Cortex of kidney (tissue), 1 donor: ENCODE measurements around the gene SBNO2.

ENCODE experiments used
- DNase-seq: peaks from one replicate; lab custom pipeline; 2025; lab: John Stamatoyannopoulos, UW

SBNO2 gene

GRCh38 chr19:1089126-1089771 is 84.8 kb downstream of the SBNO2 start:
- no peak for DNase-seq

GRCh38 chr19:1088416-1089010 is 85.6 kb downstream of the SBNO2 start:
- no peak for DNase-seq

DNA sequence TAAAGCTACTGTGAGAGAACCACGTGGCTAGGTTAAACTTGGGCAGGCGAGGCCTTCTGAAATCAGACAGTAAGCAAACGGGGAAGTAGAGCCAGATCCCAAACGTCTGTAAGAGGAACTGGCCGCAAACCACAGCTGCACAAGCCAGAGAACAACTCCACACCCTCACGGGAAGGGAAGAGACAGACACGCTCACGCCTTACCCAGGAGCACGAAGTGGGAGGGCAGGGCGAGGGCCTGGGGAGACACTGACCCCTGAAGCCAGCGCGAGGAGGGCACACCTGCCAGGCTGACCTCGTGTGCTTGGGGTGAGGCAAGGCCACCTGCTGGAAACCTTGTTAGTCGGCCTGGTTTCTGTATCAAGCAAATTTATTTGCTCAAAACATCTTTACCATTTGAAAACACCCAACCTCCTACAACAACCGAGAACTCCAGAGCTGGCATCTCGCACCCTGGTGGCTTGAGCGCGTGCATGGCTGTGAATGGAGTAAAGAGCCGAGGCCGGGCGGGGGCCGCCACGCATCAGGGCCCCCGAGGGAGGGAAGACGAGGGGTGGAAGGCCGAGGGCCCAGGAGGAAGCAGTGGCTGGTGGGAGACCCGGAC is 86.2 kb downstream of the SBNO2 start:
- no peak for DNase-seq

DNA sequence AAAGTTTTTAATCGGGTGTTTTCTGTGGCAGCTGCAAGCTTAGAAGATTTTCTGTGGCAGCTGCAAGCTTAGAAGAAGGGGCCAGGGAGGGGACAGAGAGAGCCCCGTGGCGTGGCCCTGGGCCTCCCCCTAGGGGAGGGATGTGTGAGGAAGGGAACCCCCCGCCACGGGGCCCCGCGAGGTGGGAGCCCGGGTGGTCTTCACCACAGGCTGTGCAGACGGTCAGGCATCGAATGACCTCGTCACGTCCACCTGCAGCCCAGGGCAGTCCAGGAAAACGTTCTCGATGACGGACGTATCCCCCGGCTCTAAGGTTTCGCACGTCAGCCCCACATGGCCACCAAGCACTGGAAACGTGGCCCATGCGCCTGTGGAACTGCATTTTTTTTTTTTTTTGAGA is 87.5 kb downstream of the SBNO2 start:
- no peak for DNase-seq

GRCh38 chr19:1085676-1086442 is 88.2 kb downstream of the SBNO2 start:
- no peak for DNase-seq

GRCh38 chr19:1085053-1085658 is 88.9 kb downstream of the SBNO2 start:
- no peak for DNase-seq

GRCh38 chr19:1084024-1084868 is 89.8 kb downstream of the SBNO2 start:
- DNase-seq: no peak

GRCh38 chr19:1082928-1083816 is 90.9 kb downstream of the SBNO2 start:
- DNase-seq: no peak

DNA sequence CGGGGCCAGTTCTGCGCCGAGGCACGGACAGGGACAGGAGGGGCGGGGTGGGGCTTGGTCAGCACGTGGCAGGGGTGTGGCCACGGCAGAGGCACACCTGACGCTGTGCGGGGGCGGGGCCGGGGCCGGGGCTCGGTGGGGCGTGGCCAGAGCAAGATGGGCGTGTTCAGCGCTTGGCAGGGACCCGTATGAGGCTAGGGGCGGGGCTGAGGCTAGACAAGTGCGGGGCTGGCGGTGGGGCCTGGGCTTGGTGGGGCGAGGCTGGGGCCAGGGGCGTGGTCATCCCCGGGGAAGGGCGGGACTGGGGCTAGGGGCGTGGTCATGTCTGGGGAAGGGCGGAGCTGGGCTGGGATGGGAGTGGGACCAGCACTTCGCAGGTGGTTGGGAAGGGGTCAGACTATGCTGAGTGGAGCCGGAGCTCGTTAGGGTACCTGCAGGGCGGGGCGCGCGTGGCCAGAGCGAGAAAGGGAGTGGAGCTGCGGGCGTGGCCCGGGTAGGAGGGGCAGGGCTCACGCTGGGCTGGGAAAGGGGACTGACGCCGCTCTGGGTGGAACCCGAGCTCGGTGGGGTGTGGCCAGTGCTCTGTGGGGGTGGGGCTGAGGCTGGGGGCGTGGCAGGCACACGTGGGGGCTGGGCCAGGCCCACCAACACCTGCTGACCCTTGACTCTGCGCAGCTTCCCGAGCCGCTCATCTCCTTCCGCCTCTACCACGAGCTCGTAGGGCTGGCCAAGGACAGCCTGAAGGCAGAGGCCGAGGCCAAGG is 91.7 kb downstream of the SBNO2 start:
- DNase-seq: no peak

GRCh38 chr19:1081301-1082164 is 92.5 kb downstream of the SBNO2 start:
- no peak for DNase-seq

- no peak for DNase-seq
Observed at GRCh38 chr19:1080360-1081161, 93.5 kb downstream of the SBNO2 start.

DNA sequence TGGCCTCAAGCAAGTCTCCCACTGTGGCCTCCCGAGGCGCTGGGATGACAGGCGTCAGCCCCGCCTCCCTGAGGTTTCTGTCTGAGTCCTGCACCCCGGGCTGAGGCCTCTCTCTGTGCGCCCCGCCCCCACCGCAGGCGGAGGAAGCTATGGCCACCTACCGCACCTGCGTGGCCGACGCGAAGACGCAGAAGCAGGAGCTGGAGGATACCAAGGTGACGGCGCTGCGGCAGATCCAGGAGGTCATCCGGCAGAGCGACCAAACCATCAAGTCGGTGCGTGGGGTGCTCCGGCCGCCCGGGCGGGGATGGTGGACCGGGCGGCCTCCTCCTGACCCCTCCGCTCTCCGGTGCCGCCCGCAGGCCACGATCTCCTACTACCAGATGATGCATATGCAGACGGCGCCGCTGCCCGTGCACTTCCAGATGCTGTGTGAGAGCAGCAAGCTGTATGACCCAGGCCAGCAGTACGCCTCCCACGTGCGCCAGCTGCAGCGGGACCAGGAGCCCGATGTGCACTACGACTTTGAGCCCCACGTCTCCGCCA is 94.4 kb downstream of the SBNO2 start:
- DNase-seq: no peak

GRCh38 chr19:1076951-1077350 is 97.1 kb downstream of the SBNO2 start:
- no peak for DNase-seq

DNA sequence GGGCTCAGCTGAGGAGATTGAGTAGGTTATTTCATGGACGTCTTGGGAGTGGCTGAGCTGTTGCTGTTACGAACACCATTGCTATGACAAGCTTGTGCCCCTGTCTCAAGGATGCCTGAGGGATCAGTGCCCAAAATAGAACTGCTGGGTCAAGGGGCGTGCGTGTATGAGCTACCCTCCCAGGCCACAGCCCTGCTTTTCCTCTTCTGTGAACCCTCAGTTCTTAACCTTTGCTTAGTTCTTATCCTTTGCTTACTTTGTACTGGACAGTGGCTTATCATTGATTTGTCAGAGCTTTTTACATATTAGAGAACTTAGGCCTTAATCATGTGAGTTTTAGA is 98.1 kb downstream of the SBNO2 start:
- DNase-seq: no peak

DNA sequence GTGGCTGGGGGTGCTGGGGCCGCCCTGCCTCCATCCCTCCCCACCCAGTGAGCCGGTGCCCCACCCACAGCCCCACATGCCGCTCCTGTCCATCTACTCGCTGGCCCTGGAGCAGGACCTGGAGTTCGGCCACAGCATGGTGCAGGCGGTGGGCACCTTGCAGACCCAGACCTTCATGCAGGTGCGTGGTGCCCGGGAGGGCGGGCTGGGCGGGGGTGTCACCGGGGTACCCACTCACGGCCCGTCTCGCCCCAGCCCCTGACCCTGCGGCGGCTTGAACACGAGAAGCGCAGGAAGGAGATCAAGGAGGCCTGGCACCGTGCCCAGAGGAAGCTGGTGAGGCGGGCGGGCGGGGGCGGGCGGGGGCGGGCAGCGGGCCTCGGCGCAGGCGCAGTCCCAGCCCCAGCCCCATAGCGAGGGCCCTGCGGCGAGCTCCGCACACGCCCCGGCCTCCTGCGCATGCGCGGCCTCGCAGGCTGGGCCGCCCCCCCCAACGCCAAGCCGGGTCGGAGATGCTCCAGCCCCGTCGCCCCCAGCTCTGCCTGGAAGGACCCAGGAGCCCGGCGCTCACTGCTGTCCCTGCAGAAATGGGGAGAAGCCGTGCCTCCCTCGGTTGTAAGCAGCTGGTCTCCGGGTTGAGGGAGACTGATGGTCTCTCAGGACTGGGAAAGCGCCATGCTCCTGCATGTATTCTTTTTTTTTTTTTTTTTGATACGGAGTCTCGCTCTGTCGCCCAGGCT is 99.4 kb downstream of the SBNO2 start:
- no peak for DNase-seq

DNA sequence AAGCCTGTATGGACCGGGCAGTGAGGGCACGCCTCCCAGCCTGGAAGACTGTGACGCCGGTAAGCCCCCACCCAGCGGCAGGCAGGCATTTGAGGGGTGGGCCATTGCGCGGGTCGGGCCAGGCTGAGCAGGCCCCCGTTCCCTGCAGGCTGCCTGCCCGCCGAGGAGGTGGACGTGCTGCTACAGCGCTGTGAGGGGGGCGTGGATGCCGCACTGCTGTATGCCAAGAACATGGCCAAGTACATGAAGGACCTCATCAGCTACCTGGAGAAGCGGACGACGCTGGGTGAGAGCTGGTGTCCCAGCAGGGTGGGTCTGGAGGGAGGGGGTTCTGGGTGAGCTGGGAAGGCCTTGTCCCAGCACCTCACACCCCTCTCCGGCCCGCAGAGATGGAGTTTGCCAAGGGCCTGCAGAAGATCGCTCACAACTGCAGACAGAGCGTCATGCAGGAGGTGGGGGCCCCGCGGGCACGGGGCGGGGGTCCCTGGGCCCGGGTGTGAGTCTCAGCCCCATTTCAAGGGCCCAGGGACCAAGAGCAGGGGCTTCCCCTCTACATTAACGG is 100.0 kb downstream of the SBNO2 start:
- DNase-seq: no peak
